T-cell (primary cell): Measurements from ENCODE around the gene CERS4. TPM values are rescaled to one million over a fixed set of nuclear protein-coding genes. Genes with fewer than 3 reads are reported as not detected.
A peak's percentile ranks its signal among the peaks of the same experiment; 100 is the strongest.
"Not testable (repeated sequence)": the region's sequence is repeated elsewhere in the genome, so short reads cannot be mapped to it uniquely, and the experiment has no call there.

Source experiments
- ATAC-seq, 4 experiments: fragments of 200-7000 bp in 3 of 4; fragments of 150-1000 bp in 1 of 4; cut with Tn5 transposase; replicated peaks in 1 of 4; 1 replicate in 3 of 4; 2 replicates in 1 of 4; pipeline ENCODE4 v1.10.0; 2021; ENCODE audit warnings: moderate library complexity in 3 of 4, mild to moderate bottlenecking in 2 of 4, moderate number of reproducible peaks in 1 of 4
- CTCF ChIA-PET, 2 donors: fragments of 300-600 bp; sonication (Branson Sonifier 250); formaldehyde crosslinking; loops; one replicate each; lab custom pipeline; 2022; ENCODE audit warnings: antibody characterized with exemption in 2 of 2; lab: Charles Lee
- POLR2A ChIA-PET, 2 donors: fragments of 300-600 bp; sonication (Branson Sonifier 250); formaldehyde crosslinking; loops; one replicate each; lab custom pipeline; 2022; ENCODE audit warnings: antibody characterized with exemption in 2 of 2; lab: Charles Lee
- DNase-seq, 35 experiments: peaks; one replicate each; pipeline versions ENCODE4 v3.0.0 to v3.0.0-alpha.2; 2013 to 2023
- H3K27ac ChIP-seq: one replicate; pipeline ENCODE4 v1.5.1; 2013; ENCODE audit warnings: low read length
- H3K27me3 ChIP-seq, 2 experiments: replicated peaks in 1 of 2; 1 replicate in 1 of 2; 2 replicates in 1 of 2; pipeline versions ENCODE4 v1.6.1 to v1.7.0; 2013; ENCODE audit warnings: low read length in 1 of 2, mixed read lengths in 1 of 2; ENCODE audit not compliant: control insufficient read depth in 2 of 2, insufficient read depth in 2 of 2; ENCODE audit errors: extremely low read depth in 1 of 2
- H3K36me3 ChIP-seq, 2 donors: 1 replicate in 1 of 2; 2 replicates in 1 of 2; pipeline versions ENCODE4 v1.6.1 to v1.7.0; 2013; ENCODE audit warnings: low read length in 1 of 2; ENCODE audit not compliant: control insufficient read depth in 2 of 2, insufficient read depth in 1 of 2; ENCODE audit errors: extremely low read depth in 1 of 2
- H3K4me1 ChIP-seq, 2 experiments: 1 replicate in 1 of 2; 2 replicates in 1 of 2; pipeline versions ENCODE4 v1.6.1 to v1.7.0; 2013; ENCODE audit warnings: low read length in 2 of 2, mixed read lengths in 1 of 2; ENCODE audit not compliant: insufficient read depth in 2 of 2, control insufficient read depth in 1 of 2; ENCODE audit errors: extremely low read depth in 1 of 2
- H3K4me3 ChIP-seq, 2 donors: 1 replicate in 1 of 2; 2 replicates in 1 of 2; pipeline versions ENCODE4 v1.5.1 to v1.7.0; 2013; ENCODE audit warnings: mild to moderate bottlenecking in 2 of 2, low read length in 1 of 2, moderate library complexity in 1 of 2; ENCODE audit not compliant: control insufficient read depth in 1 of 2; ENCODE audit errors: extremely low read depth in 1 of 2
- H3K9me3 ChIP-seq: 2 replicates; pipeline ENCODE4 v1.7.0; 2013
- H3K27ac Mint-ChIP-seq, 2 donors: one replicate each; pipeline ENCODE4 v1.8.0; 2020 to 2021; ENCODE audit warnings: mild to moderate bottlenecking in 2 of 2, mixed read lengths in 2 of 2
- H3K27me3 Mint-ChIP-seq, 2 donors: one replicate each; pipeline ENCODE4 v1.8.0; 2021 to 2022; ENCODE audit warnings: mixed read lengths in 2 of 2
- H3K36me3 Mint-ChIP-seq: one replicate; pipeline ENCODE4 v1.8.0; 2021; ENCODE audit warnings: mixed read lengths
- H3K4me1 Mint-ChIP-seq, 3 donors: one replicate each; pipeline ENCODE4 v1.8.0; 2020 to 2022; ENCODE audit warnings: mixed read lengths in 3 of 3, mild to moderate bottlenecking in 1 of 3
- H3K4me3 Mint-ChIP-seq, 3 donors: one replicate each; pipeline ENCODE4 v1.8.0; 2020 to 2022; ENCODE audit warnings: mild to moderate bottlenecking in 3 of 3, mixed read lengths in 3 of 3, moderate library complexity in 3 of 3
- H3K9me3 Mint-ChIP-seq, 3 donors: one replicate each; pipeline ENCODE4 v1.8.0; 2020 to 2022; ENCODE audit warnings: mixed read lengths in 3 of 3
- WGBS: methylation state at CpG from one replicate; pipeline ENCODE4 v1.1.5; 2013; ENCODE audit warnings: missing lambda C conversion rate; ENCODE audit not compliant: insufficient coverage; 5-methylcytosine and 5-hydroxymethylcytosine counted together
- total RNA-seq, 35 experiments: library from RNA in 6 of 35; stranded (reverse) in 6 of 35; fragments of 120-200 nt in 1 of 35; gene quantifications; one replicate each; pipeline versions ENCODE4 v1.2.1 to v1.2.4 and lab custom pipeline; 2013 to 2026

Gene CERS4
- total RNA-seq, 5 donors from 2014 or later (not counting 1 experiment from before 2014, with no cell fraction given): 23.1 to 46.9 (median 29.0) TPM

GRCh38 chr19:8213827-8214672 is 4.9 kb downstream of the CERS4 start:
- WGBS: 98% methylated on average over 4 of the region's 5 CpGs
- H3K9me3 Mint-ChIP-seq: no peaks in the 10 kb centered on the region
- Histone ChIP-seq H3K27me3 (no peaks in the 10 kb centered on the region), H3K36me3 (peaks cover 0 to 8% of the 10 kb centered on the region in 2 donors), H3K27ac (no peak overlapping the region), H3K4me1 (peaks cover 0 to 35% of the 10 kb centered on the region in 2 experiments), H3K4me3 (no peak overlapping the region), H3K9me3 (no peaks in the 10 kb centered on the region)
- ATAC-seq: no peak
- DNase-seq: no peak
- H3K36me3 Mint-ChIP-seq: peaks cover 22% of the 10 kb centered on the region
- H3K4me3 Mint-ChIP-seq: no peak overlapping the region
- H3K4me1 Mint-ChIP-seq: peaks cover 31 to 45% (median 31%) of the 10 kb centered on the region in 3 donors
- POLR2A ChIA-PET: no interaction called here
- CTCF ChIA-PET: no interaction called here
- H3K27me3 Mint-ChIP-seq: no peaks in the 10 kb centered on the region
- H3K27ac Mint-ChIP-seq: peak overlapping the region; percentile 8 to 39

GRCh38 chr19:8214802-8215201 is 5.6 kb downstream of the CERS4 start:
- ATAC-seq: no peak
- ChIA-PET CTCF (no interaction called here), POLR2A (no interaction called here)
- Histone ChIP-seq H3K27me3 (no peaks in the 10 kb centered on the region), H3K4me3 (no peak overlapping the region), H3K9me3 (no peaks in the 10 kb centered on the region), H3K36me3 (peaks cover 0 to 8% of the 10 kb centered on the region in 2 donors), H3K4me1 (peaks cover 0 to 32% of the 10 kb centered on the region in 2 experiments), H3K27ac (no peak overlapping the region)
- WGBS: 43% methylated on average over 4 of the region's 6 CpGs
- DNase-seq: no peak
- H3K4me1 Mint-ChIP-seq: peaks cover 28 to 43% (median 30%) of the 10 kb centered on the region in 3 donors
- H3K9me3 Mint-ChIP-seq: no peaks in the 10 kb centered on the region
- H3K27ac Mint-ChIP-seq: no peak overlapping the region
- H3K36me3 Mint-ChIP-seq: peaks cover 22% of the 10 kb centered on the region
- no peak overlapping the region for H3K4me3 Mint-ChIP-seq
- H3K27me3 Mint-ChIP-seq: no peaks in the 10 kb centered on the region

DNA sequence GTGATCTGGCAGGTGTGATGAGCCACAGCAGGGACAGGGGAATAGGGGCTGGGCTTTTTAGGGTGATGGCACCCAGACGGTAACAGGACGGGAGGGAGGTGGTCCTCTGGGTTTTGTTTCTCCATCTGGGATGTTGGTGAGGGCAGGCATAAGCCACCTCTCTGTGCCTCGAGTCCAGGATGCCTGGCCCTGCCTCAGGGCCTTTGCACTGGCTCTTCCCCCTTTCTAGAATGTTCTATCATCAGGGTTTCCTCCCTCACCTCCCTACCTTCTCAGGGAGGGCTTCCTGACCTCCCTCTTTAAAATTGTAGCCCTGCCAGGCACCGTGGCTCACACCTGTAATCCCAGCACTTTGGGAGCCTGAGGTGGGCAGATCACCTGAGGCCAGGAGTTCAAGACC is 6.6 kb downstream of the CERS4 start:
- H3K27ac ChIP-seq: no peak overlapping the region
- Mint-ChIP-seq H3K4me1 (peaks cover 20 to 35% (median 21%) of the 10 kb centered on the region in 3 donors), H3K36me3 (peaks cover 22% of the 10 kb centered on the region), H3K4me3 (no peak overlapping the region), H3K9me3 (no peaks in the 10 kb centered on the region), H3K27me3 (no peaks in the 10 kb centered on the region), H3K27ac (no peak overlapping the region)
- CTCF ChIA-PET: no interaction called here
- H3K27me3 ChIP-seq: no peaks in the 10 kb centered on the region
- peaks cover 0 to 22% of the 10 kb centered on the region in 2 experiments for H3K4me1 ChIP-seq
- ATAC-seq (no peak), DNase-seq (no peak)
- H3K4me3 ChIP-seq: no peak overlapping the region
- POLR2A ChIA-PET: no interaction called here
- H3K9me3 ChIP-seq: no peaks in the 10 kb centered on the region
- 50% methylated on average over 1 of the region's 4 CpGs for WGBS
- H3K36me3 ChIP-seq: peaks cover 0 to 8% of the 10 kb centered on the region in 2 donors

- H3K4me1 Mint-ChIP-seq: peaks cover 18 to 29% (median 20%) of the 10 kb centered on the region in 3 donors
Measured at GRCh38 chr19:8216357-8216756, 7.2 kb downstream of the CERS4 start.

DNA sequence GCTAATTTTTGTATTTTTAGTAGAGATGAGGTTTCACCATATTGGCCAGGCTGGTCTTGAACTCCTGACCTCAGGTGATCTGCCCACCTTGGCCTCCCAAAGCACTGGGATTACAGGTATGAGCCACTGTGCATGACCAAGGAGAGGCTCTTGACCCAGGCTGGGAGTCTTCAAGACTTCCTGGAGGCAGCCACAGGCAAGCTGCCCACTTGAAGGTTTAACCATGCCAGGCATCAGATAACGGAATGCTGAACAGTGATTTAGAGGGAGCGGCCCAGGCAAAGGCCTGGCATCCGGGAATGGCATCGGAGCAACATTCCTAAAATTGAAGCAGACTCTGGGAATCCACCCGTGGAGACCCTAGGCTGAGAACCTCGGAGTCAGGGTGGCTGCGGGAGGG is 9.0 kb downstream of the CERS4 start:
- H3K27me3 Mint-ChIP-seq, H3K27ac Mint-ChIP-seq, H3K9me3 Mint-ChIP-seq, H3K27me3 ChIP-seq, H3K4me3 ChIP-seq, POLR2A ChIA-PET, CTCF ChIA-PET, ATAC-seq, H3K27ac ChIP-seq, DNase-seq, H3K4me3 Mint-ChIP-seq, H3K9me3 ChIP-seq: not testable (repeated sequence)
- WGBS: 94% methylated on average over 7 of the region's 7 CpGs
- peaks cover 16% of the 10 kb centered on the region for H3K36me3 Mint-ChIP-seq
- Histone ChIP-seq H3K36me3 (peaks cover 0 to 11% of the 10 kb centered on the region in 2 donors), H3K4me1 (peaks cover 0 to 12% of the 10 kb centered on the region in 2 experiments)
- H3K4me1 Mint-ChIP-seq: peaks cover 10 to 17% (median 15%) of the 10 kb centered on the region in 3 donors

More at GRCh38 chr19:8216357-8216756, 7.2 kb downstream of the CERS4 start:
- ChIA-PET POLR2A (no interaction called here), CTCF (no interaction called here)
- Mint-ChIP-seq H3K36me3 (peaks cover 22% of the 10 kb centered on the region), H3K27ac (no peak overlapping the region), H3K27me3 (no peaks in the 10 kb centered on the region), H3K4me3 (no peak overlapping the region), H3K9me3 (no peaks in the 10 kb centered on the region)
- Histone ChIP-seq H3K9me3 (no peaks in the 10 kb centered on the region), H3K27ac (no peak overlapping the region), H3K36me3 (peaks cover 0 to 10% of the 10 kb centered on the region in 2 donors), H3K4me3 (no peak overlapping the region), H3K4me1 (peaks cover 0 to 16% of the 10 kb centered on the region in 2 experiments), H3K27me3 (no peaks in the 10 kb centered on the region)
- no peak for DNase-seq
- WGBS: no CpG with 5 or more reads among the region's 2 CpGs
- ATAC-seq: no peak

- POLR2A ChIA-PET: no interaction called here
- Histone ChIP-seq H3K36me3 (peaks cover 0 to 6% of the 10 kb centered on the region in 2 donors), H3K9me3 (no peaks in the 10 kb centered on the region), H3K4me3 (no peak overlapping the region), H3K27ac (no peak overlapping the region), H3K27me3 (no peaks in the 10 kb centered on the region), H3K4me1 (no peaks in the 10 kb centered on the region)
- ATAC-seq (no peak), DNase-seq (no peak)
- WGBS: 95% methylated on average over 10 of the region's 11 CpGs
- no peaks in the 10 kb centered on the region for H3K27me3 Mint-ChIP-seq
- H3K27ac Mint-ChIP-seq: no peak overlapping the region
- CTCF ChIA-PET: no interaction called here
- peaks cover 15% of the 10 kb centered on the region for H3K36me3 Mint-ChIP-seq
- no peak overlapping the region for H3K4me3 Mint-ChIP-seq
- no peaks in the 10 kb centered on the region for H3K9me3 Mint-ChIP-seq
- peaks cover 0 to 7% (median 4%) of the 10 kb centered on the region in 3 donors for H3K4me1 Mint-ChIP-seq
Measured at GRCh38 chr19:8220481-8220880, 11.3 kb downstream of the CERS4 start.
